ENCODE data around the gene NUDCD2. TPM values are rescaled to one million over a fixed set of nuclear protein-coding genes. Genes with fewer than 3 reads are reported as not detected.
A peak's percentile ranks its signal among the peaks of the same experiment; 100 is the strongest.

NUDCD2 gene
- polyA plus RNA-seq, 3 donors = 3.4 to 23.6 (median 22.0) TPM

- Histone ChIP-seq H3K27me3 (ENCODE audit: control insufficient read depth in 2 of 2, insufficient read depth in 2 of 2, low read length in 2 of 2) (no peaks in the 10 kb centered on the region), H3K9ac (ENCODE audit: insufficient read depth, low read length, poor library complexity, severe bottlenecking) (peak overlapping the region; percentile 16), H3K4me1 (ENCODE audit: control insufficient read depth in 1 of 2, insufficient read depth in 2 of 2, low read length in 2 of 2) (peaks cover 29 to 46% of the 10 kb centered on the region in 2 donors), H2AFZ (ENCODE audit: insufficient read depth, low read depth, low read length, poor library complexity, severe bottlenecking) (peak overlapping the region; percentile 2), H3K9me3 (replicated peaks in 1 of 2; ENCODE audit: control insufficient read depth in 1 of 2, insufficient read depth in 1 of 2, low read length in 2 of 2) (no peaks in the 10 kb centered on the region), H3K79me2 (ENCODE audit: insufficient read depth, low read length) (peaks cover 80% of the 10 kb centered on the region), H3K4me3 (replicated peaks in 1 of 3; ENCODE audit: low read depth in 2 of 3, low read length in 3 of 3) (peak overlapping the region in 1 of 3 experiments; percentile 49), H3K27ac (ENCODE audit: low read depth in 1 of 2, low read length in 2 of 2) (peak overlapping the region in 1 of 2 donors; percentile 96), H3K4me2 (replicated peaks; ENCODE audit: extremely low read depth, low read length, poor library complexity, severe bottlenecking) (peak overlapping the region; percentile 43), H4K20me1 (ENCODE audit: insufficient read depth, low read length) (peaks cover 57% of the 10 kb centered on the region), H3K36me3 (replicated peaks in 1 of 2; ENCODE audit: control insufficient read depth in 1 of 2, insufficient read depth in 2 of 2, low read length in 2 of 2) (peaks cover 22% of the 10 kb centered on the region in 2 donors)
- intact Hi-C loops (cut with micrococcal nuclease) = no loop called here
- Mint-ChIP-seq H3K9me3 (no peaks in the 10 kb centered on the region), H3K27me3 (ENCODE audit: low read depth in 3 of 3) (peaks cover 0 to 2% (median 0%) of the 10 kb centered on the region in 3 donors), H3K27ac (peak overlapping the region in 6 of 7 donors; percentile 38 to 91 (median 72)), H3K4me3 (peak overlapping the region; percentile 65 to 79), H3K4me1 (peaks cover 47% of the 10 kb centered on the region), H3K36me3 (peaks cover 17 to 22% of the 10 kb centered on the region in 2 donors)
- no peak for TF ChIP-seq CTCF (IDR thresholded peaks at IDR 0.05)
- DNase-seq = no peak
- WGBS (ENCODE audit: insufficient coverage) = no CpG with 5 or more reads among the region's 5 CpGs
These were observed 48.9 kb upstream of the NUDCD2 start for GRCh38 chr5:163508753-163509152.

GRCh38 chr5:163506726-163507125 lies 46.8 kb upstream of the NUDCD2 start:
- Histone ChIP-seq H3K9ac (ENCODE audit: insufficient read depth, low read length, poor library complexity, severe bottlenecking) (peak overlapping the region; percentile 95), H3K4me1 (ENCODE audit: control insufficient read depth in 1 of 2, insufficient read depth in 2 of 2, low read length in 2 of 2) (peaks cover 39 to 62% of the 10 kb centered on the region in 2 donors), H2AFZ (ENCODE audit: insufficient read depth, low read depth, low read length, poor library complexity, severe bottlenecking) (peak overlapping the region; percentile 92), H3K27ac (ENCODE audit: low read depth in 1 of 2, low read length in 2 of 2) (peak overlapping the region in 1 of 2 donors; percentile 96), H3K9me3 (replicated peaks in 1 of 2; ENCODE audit: control insufficient read depth in 1 of 2, insufficient read depth in 1 of 2, low read length in 2 of 2) (no peaks in the 10 kb centered on the region), H3K27me3 (ENCODE audit: control insufficient read depth in 2 of 2, insufficient read depth in 2 of 2, low read length in 2 of 2) (no peaks in the 10 kb centered on the region), H3K79me2 (ENCODE audit: insufficient read depth, low read length) (peaks cover 69% of the 10 kb centered on the region), H3K4me3 (replicated peaks in 1 of 3; ENCODE audit: low read depth in 2 of 3, low read length in 3 of 3) (peak overlapping the region; percentile 62 to 99 (median 97)), H3K36me3 (replicated peaks in 1 of 2; ENCODE audit: control insufficient read depth in 1 of 2, insufficient read depth in 2 of 2, low read length in 2 of 2) (peaks cover 1 to 2% of the 10 kb centered on the region in 2 donors), H4K20me1 (ENCODE audit: insufficient read depth, low read length) (peaks cover 36% of the 10 kb centered on the region), H3K4me2 (replicated peaks; ENCODE audit: extremely low read depth, low read length, poor library complexity, severe bottlenecking) (peak overlapping the region; percentile 89)
- Mint-ChIP-seq H3K36me3 (peaks cover under 1 to 4% of the 10 kb centered on the region in 2 donors), H3K4me1 (peaks cover 58% of the 10 kb centered on the region), H3K9me3 (no peaks in the 10 kb centered on the region), H3K27ac (peak overlapping the region in 5 of 7 donors; percentile 48 to 98 (median 97)), H3K27me3 (ENCODE audit: low read depth in 3 of 3) (peaks cover 0 to 2% (median 0%) of the 10 kb centered on the region in 3 donors), H3K4me3 (peak overlapping the region; percentile 89 to 97)
- peak; percentile 27 to 33 (median 30) for DNase-seq
- 0% methylated on average over 1 of the region's 8 CpGs for WGBS (ENCODE audit: insufficient coverage)
- intact Hi-C loops (cut with micrococcal nuclease) = no loop called here
- TF ChIP-seq CTCF (IDR thresholded peaks at IDR 0.05) = no peak

Measured in CD14-positive monocyte (primary cell).